Measurements from ENCODE around the gene HIP1R. TPM values are rescaled to one million over a fixed set of nuclear protein-coding genes. Genes with fewer than 3 reads are reported as not detected.

HIP1R gene
- polyA plus RNA-seq, 3 donors from 2014 or later, result 4.4 to 14.6 (median 5.1) TPM

GRCh38 chr12:122813310-122813713 lies 21.9 kb upstream of the HIP1R start:
- H3K4me3 Mint-ChIP-seq, result no peak overlapping the region
- H3K36me3 Mint-ChIP-seq, result peaks cover 0 to 7% (median 0%) of the 10 kb centered on the region in 3 donors
- no peak overlapping the region for H3K27ac Mint-ChIP-seq
- no peaks in the 10 kb centered on the region for H3K4me1 Mint-ChIP-seq
- no peaks in the 10 kb centered on the region for H3K9me3 Mint-ChIP-seq
- DNase-seq, result no peak
- no peaks in the 10 kb centered on the region for H3K27me3 Mint-ChIP-seq (ENCODE audit: low read depth in 3 of 3)

DNA sequence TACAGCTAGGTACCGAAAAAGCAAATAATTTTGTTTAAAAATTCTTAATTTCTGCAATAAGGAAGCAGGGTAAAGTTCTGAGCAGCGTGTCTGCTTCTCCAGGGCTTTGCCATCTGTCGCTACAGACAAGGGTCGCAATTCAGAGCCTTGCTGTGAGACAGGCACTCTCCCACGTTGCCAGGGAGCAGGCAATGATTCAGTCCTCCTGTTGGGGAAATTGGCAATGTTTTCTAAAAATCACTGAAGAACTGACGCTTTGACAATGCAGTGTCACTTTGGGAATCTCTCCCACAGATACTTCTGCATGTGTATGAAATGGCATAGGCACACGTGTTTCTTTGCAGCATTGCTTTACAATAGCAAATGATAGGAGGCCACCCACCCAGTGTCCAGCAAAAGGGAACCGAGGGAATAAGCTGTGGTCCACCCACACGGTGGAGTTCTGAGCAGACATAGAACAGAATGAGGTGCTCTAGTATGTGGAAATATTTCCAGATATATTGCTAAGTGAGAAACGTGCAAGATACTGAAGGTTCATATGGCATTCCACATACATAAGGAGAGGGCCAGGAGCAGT lies 16.0 kb upstream of the HIP1R start:
- H3K9me3 Mint-ChIP-seq, result no peaks in the 10 kb centered on the region
- peaks cover 2 to 4% (median 3%) of the 10 kb centered on the region in 3 donors for H3K27me3 Mint-ChIP-seq (ENCODE audit: low read depth in 3 of 3)
- H3K4me3 Mint-ChIP-seq, result no peak overlapping the region
- H3K4me1 Mint-ChIP-seq, result no peaks in the 10 kb centered on the region
- no peak overlapping the region for H3K27ac Mint-ChIP-seq
- peaks cover 0 to 4% (median 0%) of the 10 kb centered on the region in 3 donors for H3K36me3 Mint-ChIP-seq
- no peak for DNase-seq

DNA sequence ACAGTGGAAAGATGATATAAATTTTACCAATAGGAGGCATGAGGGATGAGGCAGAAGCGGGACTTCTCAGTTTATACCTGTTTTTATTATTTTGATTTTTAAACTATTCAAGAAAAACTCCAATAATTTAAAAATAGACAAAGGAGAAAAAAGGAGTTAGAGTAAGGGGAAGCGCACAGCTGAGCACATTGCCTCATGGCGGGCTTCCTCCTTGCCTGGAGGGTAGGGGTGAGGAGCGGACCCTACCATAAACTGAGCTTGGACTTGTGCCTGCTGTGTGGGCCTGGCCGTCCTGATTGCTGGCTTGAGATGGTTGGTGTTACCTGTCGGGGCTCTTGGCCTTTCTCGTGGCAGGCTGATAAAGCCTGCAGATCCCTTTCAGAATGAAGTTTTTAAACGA lies 15.1 kb upstream of the HIP1R start:
- Mint-ChIP-seq H3K27ac (no peak overlapping the region), H3K4me3 (no peak overlapping the region), H3K9me3 (no peaks in the 10 kb centered on the region), H3K27me3 (ENCODE audit: low read depth in 3 of 3) (peaks cover 2 to 4% (median 3%) of the 10 kb centered on the region in 3 donors), H3K4me1 (no peaks in the 10 kb centered on the region), H3K36me3 (peaks cover 0 to 4% (median 0%) of the 10 kb centered on the region in 3 donors)
- DNase-seq, result no peak

GRCh38 chr12:122820838-122821271 lies 14.4 kb upstream of the HIP1R start:
- Mint-ChIP-seq H3K36me3 (peaks cover 0 to 1% (median 0%) of the 10 kb centered on the region in 3 donors), H3K4me1 (no peaks in the 10 kb centered on the region), H3K27me3 (ENCODE audit: low read depth in 3 of 3) (peaks cover 2 to 4% (median 3%) of the 10 kb centered on the region in 3 donors), H3K9me3 (no peaks in the 10 kb centered on the region), H3K27ac (no peak overlapping the region), H3K4me3 (no peak overlapping the region)
- DNase-seq, result no peak

GRCh38 chr12:122823429-122823828 lies 11.8 kb upstream of the HIP1R start:
- peaks cover 2 to 6% of the 10 kb centered on the region in 2 donors for H3K4me1 Mint-ChIP-seq
- H3K27ac Mint-ChIP-seq, result no peak overlapping the region
- H3K4me3 Mint-ChIP-seq, result no peak overlapping the region
- H3K9me3 Mint-ChIP-seq, result no peaks in the 10 kb centered on the region
- H3K27me3 Mint-ChIP-seq (ENCODE audit: low read depth in 3 of 3), result peaks cover 3 to 7% (median 4%) of the 10 kb centered on the region in 3 donors
- no peak for DNase-seq
- H3K36me3 Mint-ChIP-seq, result no peaks in the 10 kb centered on the region

GRCh38 chr12:122825773-122826724 lies 9.2 kb upstream of the HIP1R start:
- Mint-ChIP-seq H3K36me3 (no peaks in the 10 kb centered on the region), H3K4me1 (peaks cover 2 to 6% of the 10 kb centered on the region in 2 donors)
- DNase-seq, result no peak

DNA sequence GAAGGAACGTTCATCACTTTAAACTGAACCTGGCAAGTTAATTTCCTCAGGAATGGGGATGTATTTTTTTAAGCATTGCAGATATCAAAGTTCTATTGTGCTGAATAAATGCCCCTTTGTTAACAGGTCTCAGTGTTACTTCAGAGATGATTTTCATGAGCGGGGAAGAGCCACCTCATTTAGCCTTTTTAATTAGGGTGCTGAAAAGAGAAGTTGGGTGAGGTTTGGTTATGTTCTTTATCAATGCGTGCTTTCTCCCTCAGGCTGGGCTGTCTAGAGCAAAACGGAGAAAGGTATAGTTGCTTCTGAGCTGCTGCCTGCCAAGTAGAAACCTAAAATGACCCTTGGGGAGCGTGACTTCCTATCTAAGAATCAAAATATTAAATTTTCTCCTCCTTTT lies 8.0 kb upstream of the HIP1R start:
- Mint-ChIP-seq H3K4me1 (peaks cover 2 to 6% of the 10 kb centered on the region in 2 donors), H3K27me3 (ENCODE audit: low read depth in 3 of 3) (peaks cover 4 to 7% (median 5%) of the 10 kb centered on the region in 3 donors), H3K9me3 (no peaks in the 10 kb centered on the region), H3K36me3 (no peaks in the 10 kb centered on the region), H3K4me3 (no peak overlapping the region), H3K27ac (no peak overlapping the region)
- DNase-seq, result no peak

More at GRCh38 chr12:122825773-122826724, 9.2 kb upstream of the HIP1R start:
- peak overlapping the region in 1 of 5 donors; percentile 47 for H3K4me3 Mint-ChIP-seq
- peaks cover 4 to 7% (median 6%) of the 10 kb centered on the region in 3 donors for H3K27me3 Mint-ChIP-seq (ENCODE audit: low read depth in 3 of 3)
- no peaks in the 10 kb centered on the region for H3K9me3 Mint-ChIP-seq
- H3K27ac Mint-ChIP-seq, result no peak overlapping the region

DNA sequence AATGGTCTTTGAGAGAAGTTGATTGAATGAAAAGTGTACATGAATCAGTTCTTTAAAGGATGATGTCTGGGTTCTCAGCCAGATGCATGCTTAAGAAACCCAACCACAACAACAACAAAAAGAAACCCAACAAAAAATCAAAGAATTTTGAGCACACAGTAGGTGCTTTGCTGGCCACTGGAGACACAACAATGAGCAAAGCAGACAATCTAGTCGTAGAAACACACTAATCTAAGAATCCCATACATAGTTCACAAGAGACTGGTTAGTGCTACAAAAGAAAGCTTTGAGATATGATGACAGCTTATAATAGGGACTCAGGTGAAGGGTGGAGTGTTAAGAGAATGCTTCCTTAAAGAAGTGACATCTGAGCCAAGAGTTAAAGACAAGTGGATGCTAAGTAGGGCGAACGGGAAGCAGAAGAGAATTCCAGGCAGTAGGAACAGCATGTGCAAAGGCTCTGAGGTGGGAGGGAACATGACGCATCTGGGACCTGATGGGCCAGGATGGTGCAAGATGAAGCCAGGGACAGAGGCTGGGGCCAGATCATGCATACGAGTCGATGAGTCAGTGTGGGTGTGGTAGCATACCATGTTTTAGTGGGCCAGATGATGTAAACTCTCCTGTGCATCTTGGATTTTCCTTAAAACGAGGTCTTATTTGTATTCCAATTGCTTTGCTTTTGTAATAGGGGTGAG lies 4.6 kb upstream of the HIP1R start:
- no peak overlapping the region for H3K27ac Mint-ChIP-seq
- no peak for DNase-seq
- peaks cover 6 to 11% (median 7%) of the 10 kb centered on the region in 3 donors for H3K27me3 Mint-ChIP-seq (ENCODE audit: low read depth in 3 of 3)
- H3K36me3 Mint-ChIP-seq, result no peaks in the 10 kb centered on the region
- H3K4me3 Mint-ChIP-seq, result no peak overlapping the region
- peaks cover 12 to 23% of the 10 kb centered on the region in 2 donors for H3K4me1 Mint-ChIP-seq
- H3K9me3 Mint-ChIP-seq, result no peaks in the 10 kb centered on the region

DNA sequence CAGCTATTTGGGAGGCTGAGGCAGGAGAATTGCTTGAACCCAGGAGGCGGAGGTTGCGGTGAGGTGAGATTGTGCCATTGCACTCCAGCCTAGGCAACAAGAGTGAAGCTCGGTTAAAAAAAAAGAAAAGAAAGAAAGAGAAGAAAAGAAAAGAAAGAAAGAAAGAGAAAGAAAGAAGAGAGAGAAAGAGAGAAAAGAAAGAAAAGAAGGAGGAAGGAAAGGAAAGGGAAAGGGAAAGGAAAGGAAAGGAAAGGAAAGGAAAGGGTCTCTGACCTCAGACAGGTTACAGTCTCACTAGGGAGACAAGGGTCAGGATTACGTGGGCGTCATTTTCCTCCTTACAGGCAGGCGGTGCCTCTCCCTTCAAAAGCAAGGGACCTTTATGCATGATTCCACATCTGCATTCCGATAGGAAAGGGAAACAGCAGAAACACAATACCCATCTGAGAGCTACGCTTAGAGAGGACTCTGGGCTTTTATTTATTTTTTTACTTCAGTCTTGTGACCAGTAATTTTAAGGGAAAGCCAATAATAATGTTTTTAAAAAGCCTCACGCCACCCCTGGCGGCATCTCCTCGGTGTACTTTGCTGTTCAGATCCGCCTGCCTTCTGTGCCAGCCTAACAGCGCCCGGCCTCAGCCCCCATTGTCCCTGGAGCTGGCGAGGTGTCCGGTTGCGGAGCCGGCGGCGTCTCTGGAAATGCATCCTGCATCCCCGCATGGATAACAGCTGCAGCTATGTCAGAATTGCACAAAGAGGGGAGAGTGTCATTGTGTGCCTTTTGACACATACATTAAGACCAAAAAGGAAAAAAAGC lies 945 bp upstream of the HIP1R start:
- peaks cover 10 to 12% (median 11%) of the 10 kb centered on the region in 3 donors for H3K27me3 Mint-ChIP-seq (ENCODE audit: low read depth in 3 of 3)
- H3K4me1 Mint-ChIP-seq, result peaks cover 40 to 50% of the 10 kb centered on the region in 2 donors
- peak overlapping the region; percentile 84 to 96 (median 95) for H3K4me3 Mint-ChIP-seq
- peak overlapping the region; percentile 73 to 94 (median 88) for H3K27ac Mint-ChIP-seq
- H3K9me3 Mint-ChIP-seq, result no peaks in the 10 kb centered on the region
- peak in 1 of 3 donors; percentile 18 for DNase-seq
- H3K36me3 Mint-ChIP-seq, result no peaks in the 10 kb centered on the region

DNA sequence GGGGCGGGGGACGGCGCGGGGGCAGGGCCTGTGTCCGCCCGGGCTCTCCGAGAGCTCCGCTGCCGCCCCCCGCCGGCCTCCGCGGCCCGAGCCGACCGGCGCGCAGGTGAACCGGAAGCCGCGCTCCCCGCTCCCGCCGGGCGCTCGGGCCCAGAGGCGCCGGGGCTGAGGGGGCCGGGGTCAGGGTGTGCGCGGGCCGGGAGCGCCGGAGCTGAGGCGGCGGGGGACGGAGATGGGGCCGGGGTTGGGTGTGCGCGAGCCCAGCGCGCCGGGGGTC lies 431 bp downstream of the HIP1R start:
- H3K27me3 Mint-ChIP-seq (ENCODE audit: low read depth in 3 of 3), result peaks cover 10 to 12% (median 11%) of the 10 kb centered on the region in 3 donors
- peaks cover 45 to 52% of the 10 kb centered on the region in 2 donors for H3K4me1 Mint-ChIP-seq
- H3K9me3 Mint-ChIP-seq, result no peaks in the 10 kb centered on the region
- peak overlapping the region in 2 of 5 donors; percentile 93 to 97 for H3K4me3 Mint-ChIP-seq
- H3K27ac Mint-ChIP-seq, result peak overlapping the region in 1 of 6 donors; percentile 94
- H3K36me3 Mint-ChIP-seq, result no peaks in the 10 kb centered on the region
- DNase-seq, result no peak

DNA sequence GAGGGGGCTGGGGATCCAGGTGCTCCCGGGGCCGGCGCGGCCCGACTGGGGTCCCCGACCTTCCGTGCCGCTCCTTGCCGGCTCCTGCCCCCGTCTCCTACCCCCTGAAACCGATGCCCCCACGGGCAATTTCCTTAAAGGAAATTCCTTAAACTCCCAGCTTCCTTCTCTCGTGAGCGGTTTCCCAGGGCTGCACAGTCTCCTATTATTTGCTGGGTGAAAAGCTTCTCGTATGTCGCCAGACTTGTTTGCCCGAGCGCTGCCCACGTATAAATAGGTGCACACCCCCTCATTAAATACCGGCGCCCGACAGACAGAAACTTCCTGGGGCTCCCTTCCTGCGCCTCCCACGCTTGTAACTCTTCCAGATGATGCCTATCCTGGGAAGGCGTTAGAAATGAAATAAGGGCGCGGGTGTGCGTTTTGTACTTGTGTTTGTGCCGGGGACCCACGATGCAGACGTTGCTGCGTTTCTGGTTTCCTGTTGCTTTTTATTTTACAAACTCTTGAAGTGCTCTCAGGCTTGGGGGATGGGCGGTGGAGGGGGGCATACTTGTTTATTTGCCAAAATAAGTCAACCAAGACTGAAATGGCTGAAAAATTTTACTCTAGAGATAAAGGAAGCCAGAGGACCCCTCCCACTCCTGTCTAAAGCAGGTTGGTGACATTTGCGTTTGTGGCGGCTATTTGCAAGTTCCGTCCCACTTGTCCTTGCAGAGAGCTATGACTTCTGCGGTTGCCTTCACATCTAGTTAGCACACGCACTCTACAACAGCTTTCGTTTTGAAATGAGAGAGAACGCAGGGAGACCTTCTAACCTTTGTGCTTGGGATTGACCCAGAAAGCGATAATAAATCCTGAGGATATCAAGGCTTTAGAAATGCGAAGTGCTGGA lies 1.0 kb downstream of the HIP1R start:
- Mint-ChIP-seq H3K36me3 (no peaks in the 10 kb centered on the region), H3K27me3 (ENCODE audit: low read depth in 3 of 3) (peaks cover 10 to 13% (median 12%) of the 10 kb centered on the region in 3 donors), H3K4me1 (peaks cover 46 to 52% of the 10 kb centered on the region in 2 donors), H3K27ac (peak overlapping the region; percentile 89 to 95 (median 93)), H3K4me3 (peak overlapping the region; percentile 92 to 99 (median 96)), H3K9me3 (no peaks in the 10 kb centered on the region)
- DNase-seq, result peak; percentile 64 to 74 (median 72)

Measured in immature natural killer cell (primary cell).